Measurements from ENCODE around the gene DOC2B.
"Not testable (repeated sequence)": the region's sequence is repeated elsewhere in the genome, so short reads cannot be mapped to it uniquely, and the experiment has no call there.

GRCh38 chr17:135022-135421 is 46.4 kb downstream of the DOC2B start:
- not testable (repeated sequence) for TF ChIP-seq EZH2 (optimal IDR thresholded peaks at IDR 0.05; ENCODE audit: low read depth, low read length); CTCF (IDR thresholded peaks at IDR 0.05; ENCODE audit: low read length)
